Peyer's patch (tissue), 4 donors: Measurements from ENCODE around the gene TIGD3.

ENCODE experiments used
- POLR2A ChIP-seq, 2 donors: fragments of 450-650 bp; IDR thresholded peaks; one replicate each; pipeline ENCODE4 v1.5.1; 2017; ENCODE audit warnings: antibody characterized with exemption in 2 of 2, mild to moderate bottlenecking in 2 of 2, moderate library complexity in 2 of 2
- TF ChIP-seq, protein P1 (sequence below), 6 experiments: fragments of 450-650 bp in 4 of 6; fragments of 200-600 bp in 2 of 6; sonication (generic) in 1 of 6; IDR thresholded peaks; one replicate each; pipeline ENCODE4 v1.5.1; 2017 to 2019; ENCODE audit warnings: antibody characterized with exemption in 6 of 6, mild to moderate bottlenecking in 3 of 6, moderate library complexity in 1 of 6

- TF ChIP-seq, protein P1, sequence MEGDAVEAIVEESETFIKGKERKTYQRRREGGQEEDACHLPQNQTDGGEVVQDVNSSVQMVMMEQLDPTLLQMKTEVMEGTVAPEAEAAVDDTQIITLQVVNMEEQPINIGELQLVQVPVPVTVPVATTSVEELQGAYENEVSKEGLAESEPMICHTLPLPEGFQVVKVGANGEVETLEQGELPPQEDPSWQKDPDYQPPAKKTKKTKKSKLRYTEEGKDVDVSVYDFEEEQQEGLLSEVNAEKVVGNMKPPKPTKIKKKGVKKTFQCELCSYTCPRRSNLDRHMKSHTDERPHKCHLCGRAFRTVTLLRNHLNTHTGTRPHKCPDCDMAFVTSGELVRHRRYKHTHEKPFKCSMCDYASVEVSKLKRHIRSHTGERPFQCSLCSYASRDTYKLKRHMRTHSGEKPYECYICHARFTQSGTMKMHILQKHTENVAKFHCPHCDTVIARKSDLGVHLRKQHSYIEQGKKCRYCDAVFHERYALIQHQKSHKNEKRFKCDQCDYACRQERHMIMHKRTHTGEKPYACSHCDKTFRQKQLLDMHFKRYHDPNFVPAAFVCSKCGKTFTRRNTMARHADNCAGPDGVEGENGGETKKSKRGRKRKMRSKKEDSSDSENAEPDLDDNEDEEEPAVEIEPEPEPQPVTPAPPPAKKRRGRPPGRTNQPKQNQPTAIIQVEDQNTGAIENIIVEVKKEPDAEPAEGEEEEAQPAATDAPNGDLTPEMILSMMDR (IDR thresholded peaks at IDR 0.05), result no peak
- no peak for TF ChIP-seq POLR2A (IDR thresholded peaks at IDR 0.05)
Measured at GRCh38 chr11:65355013-65355775, 643 bp downstream of the TIGD3 start.
